Measurements from ENCODE around the gene TGM2.

TGM2 gene

DNA sequence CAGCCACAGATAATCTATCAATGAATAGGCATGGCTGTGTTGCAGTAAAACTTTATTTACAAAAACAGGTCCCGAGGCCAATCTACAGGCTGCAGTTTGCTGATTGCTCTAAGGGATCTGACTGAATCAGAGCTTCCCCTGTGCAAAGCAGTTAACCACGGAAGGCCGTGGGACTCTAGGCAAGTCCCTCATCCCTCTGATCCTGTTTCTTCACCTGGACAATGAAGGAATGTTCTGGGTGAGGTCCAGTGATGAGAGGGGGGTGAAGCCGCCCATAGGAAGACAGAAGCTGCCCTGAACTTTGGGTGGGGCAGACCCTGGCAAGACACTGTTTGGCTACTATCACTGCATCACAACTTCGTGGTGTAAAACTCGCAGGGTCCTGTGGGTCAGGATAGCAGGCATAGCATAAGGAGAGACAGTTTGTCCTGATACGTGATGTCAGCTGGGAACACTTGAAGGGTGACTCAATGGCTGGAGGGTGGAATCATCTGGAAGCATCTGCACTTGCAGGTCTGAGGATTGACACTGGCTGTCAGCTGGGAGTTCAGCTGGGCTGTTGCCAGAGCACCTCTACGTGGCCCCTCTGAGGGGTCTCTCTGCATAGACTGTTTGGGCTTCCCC is 33.3 kb upstream of the TGM2 start:
- TF ChIP-seq, protein P1, sequence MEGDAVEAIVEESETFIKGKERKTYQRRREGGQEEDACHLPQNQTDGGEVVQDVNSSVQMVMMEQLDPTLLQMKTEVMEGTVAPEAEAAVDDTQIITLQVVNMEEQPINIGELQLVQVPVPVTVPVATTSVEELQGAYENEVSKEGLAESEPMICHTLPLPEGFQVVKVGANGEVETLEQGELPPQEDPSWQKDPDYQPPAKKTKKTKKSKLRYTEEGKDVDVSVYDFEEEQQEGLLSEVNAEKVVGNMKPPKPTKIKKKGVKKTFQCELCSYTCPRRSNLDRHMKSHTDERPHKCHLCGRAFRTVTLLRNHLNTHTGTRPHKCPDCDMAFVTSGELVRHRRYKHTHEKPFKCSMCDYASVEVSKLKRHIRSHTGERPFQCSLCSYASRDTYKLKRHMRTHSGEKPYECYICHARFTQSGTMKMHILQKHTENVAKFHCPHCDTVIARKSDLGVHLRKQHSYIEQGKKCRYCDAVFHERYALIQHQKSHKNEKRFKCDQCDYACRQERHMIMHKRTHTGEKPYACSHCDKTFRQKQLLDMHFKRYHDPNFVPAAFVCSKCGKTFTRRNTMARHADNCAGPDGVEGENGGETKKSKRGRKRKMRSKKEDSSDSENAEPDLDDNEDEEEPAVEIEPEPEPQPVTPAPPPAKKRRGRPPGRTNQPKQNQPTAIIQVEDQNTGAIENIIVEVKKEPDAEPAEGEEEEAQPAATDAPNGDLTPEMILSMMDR (IDR thresholded peaks at IDR 0.05; ENCODE audit: low read depth, low read length): no peak
- no peak overlapping the region for H3K4me3 ChIP-seq (ENCODE audit: low read depth, low read length)

DNA sequence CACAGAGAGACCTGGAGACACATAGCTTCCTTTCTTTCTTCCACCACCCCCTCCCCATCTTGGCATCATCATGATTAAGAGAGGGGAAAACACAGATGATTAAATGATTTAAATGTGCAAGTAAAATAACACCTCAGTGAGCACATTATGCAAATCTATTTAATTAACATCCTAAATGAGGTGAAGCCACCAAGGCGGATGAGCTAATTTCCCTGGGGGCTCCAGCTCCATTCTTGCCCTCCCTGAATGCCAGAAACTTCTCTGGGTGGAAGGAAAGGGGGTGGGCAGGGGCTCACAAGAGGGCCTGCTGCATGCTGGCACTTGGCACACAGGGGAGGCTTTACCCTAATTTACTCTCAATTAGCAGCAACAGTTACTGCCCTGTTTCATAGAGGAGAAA is 32.5 kb upstream of the TGM2 start:
- H3K4me3 ChIP-seq (ENCODE audit: low read depth, low read length): no peak overlapping the region
- TF ChIP-seq, protein P1 (IDR thresholded peaks at IDR 0.05; ENCODE audit: low read depth, low read length): no peak

DNA sequence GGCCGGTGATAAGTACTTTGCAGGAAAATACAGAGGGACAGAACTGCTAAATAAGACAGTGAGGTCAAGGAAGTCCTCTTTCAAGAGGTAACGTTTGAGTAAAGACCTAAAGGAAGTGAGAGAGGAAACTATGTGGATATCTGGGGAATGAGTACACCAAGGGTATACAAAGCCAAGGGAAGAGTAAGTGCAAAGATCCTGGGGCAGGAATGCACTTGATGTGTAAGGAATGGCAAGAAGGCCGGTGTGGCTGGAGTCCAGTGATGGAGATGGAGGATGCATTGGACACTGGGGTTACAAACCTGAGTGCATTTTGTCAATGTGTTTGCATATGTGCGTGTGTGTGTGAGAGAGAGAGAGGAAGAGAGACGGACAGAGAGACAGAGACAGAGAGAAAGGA is 32.1 kb upstream of the TGM2 start:
- no peak overlapping the region for H3K4me3 ChIP-seq (ENCODE audit: low read depth, low read length)
- TF ChIP-seq, protein P1 (IDR thresholded peaks at IDR 0.05; ENCODE audit: low read depth, low read length): no peak

DNA sequence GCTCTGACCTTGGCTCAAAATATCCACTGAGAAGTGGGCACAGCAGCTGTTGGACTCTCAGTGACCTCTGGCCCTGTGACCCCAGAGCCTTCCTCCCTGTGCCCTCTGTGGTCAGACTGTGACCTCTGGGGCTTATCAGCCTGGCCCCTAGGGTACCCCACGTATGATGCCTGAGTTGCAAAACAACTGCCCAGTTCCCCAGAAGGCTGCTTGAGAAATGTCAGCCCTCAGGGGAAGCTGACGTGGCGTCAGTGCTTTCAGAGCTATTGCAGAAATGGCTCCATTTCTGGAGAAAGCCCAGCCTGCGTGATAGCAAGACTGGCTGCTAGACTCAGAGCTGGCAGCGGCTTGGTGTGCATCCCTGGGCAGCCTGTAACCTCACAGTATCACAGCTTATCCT is 31.5 kb upstream of the TGM2 start:
- H3K4me3 ChIP-seq (ENCODE audit: low read depth, low read length): no peak overlapping the region
- TF ChIP-seq, protein P1 (IDR thresholded peaks at IDR 0.05; ENCODE audit: low read depth, low read length): no peak

DNA sequence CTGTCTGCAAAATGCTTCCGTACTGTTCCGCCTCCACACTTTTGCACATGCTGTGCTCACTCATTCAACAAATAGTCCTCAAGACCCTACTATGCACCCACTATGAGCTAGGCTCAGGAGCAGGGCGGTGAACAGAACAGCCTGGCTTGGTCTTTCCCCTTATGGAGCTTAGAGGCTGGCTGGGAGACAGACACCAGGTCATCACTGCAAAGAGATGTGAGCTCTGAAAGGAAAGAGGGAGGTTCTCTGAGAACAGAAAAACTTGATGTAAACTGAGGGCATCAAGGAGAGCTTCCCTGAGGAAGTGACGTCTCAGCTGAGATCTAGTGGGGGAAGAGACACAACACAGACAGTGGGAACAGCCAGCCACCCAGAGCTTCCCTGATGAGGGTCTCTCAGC is 31.0 kb upstream of the TGM2 start:
- no peak overlapping the region for H3K4me3 ChIP-seq (ENCODE audit: low read depth, low read length)
- TF ChIP-seq, protein P1 (IDR thresholded peaks at IDR 0.05; ENCODE audit: low read depth, low read length): no peak

DNA sequence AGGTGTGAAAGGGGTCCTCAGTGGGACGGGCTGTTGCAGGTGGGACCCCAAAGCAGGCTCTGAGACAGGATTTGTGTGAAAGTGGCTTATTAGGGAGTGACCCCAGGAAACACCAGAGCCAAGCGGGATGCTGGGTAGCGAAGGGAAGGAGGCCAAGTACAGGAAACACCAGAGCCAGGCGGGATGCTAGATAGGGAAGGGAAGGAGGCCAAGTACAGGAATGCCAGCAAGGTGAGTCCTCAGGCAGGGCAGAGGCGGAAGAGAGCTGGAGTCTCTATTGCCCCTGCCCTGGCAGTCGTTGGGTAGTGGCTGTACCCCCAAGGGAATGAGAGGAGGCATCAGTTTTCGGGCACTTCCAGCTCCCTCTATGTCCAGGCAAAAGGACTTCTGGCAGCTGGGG is 30.5 kb upstream of the TGM2 start:
- H3K4me3 ChIP-seq (ENCODE audit: low read depth, low read length): no peak overlapping the region
- TF ChIP-seq, protein P1 (IDR thresholded peaks at IDR 0.05; ENCODE audit: low read depth, low read length): no peak

DNA sequence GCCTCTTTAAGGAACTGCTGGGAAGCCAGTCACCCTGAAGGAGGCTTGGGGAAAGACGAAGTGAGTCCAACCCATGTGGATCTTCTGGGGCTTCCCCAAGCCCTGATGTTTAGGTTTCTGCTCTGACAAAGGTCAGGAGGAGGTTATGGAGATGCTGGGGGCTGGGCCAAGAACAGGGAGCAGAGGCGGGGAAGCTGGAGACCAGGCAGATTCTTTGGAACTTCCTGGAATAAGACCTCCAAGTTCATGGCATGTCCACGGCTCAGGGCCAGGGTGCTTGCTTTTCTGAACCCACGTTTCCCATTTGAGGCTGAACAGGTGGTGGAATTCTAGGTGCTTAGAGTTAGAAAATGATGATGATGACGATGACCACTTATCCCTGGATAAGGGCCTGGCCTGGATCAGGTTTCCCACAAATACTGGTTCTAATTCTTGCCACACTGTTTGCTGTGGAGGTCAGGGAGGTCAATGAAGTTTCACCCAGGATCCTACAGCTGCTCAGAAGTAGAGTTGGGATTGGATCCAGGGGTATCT is 30.0 kb upstream of the TGM2 start:
- H3K4me3 ChIP-seq (ENCODE audit: low read depth, low read length): no peak overlapping the region
- TF ChIP-seq, protein P1 (IDR thresholded peaks at IDR 0.05; ENCODE audit: low read depth, low read length): no peak

All from WI38 (cell line).